K562 (cell line): ENCODE results near the gene YIF1A. TPM values are rescaled to one million over a fixed set of nuclear protein-coding genes. Genes with fewer than 3 reads are reported as not detected.

Experiments used
- ATAC-seq: fragments of 200-7000 bp; cut with Tn5 transposase; 3 replicates; pipeline ENCODE4 v1.9.1; 2020; ENCODE audit warnings: moderate library complexity
- BruUV-seq: library from RNA; stranded (reverse); fragments of 400-500 nt; replicated peaks from 2 replicates; lab custom pipeline; 2021; lab: Mats Ljungman, UMichigan
- CTCF ChIA-PET: fragments of 300-600 bp; formaldehyde crosslinking; extraction: SDS; loops from one replicate; lab custom pipeline; 2021; ENCODE audit warnings: low intra/inter-chr PET ratio; lab: Yijun Ruan, JAX
- POLR2A ChIA-PET: fragments of 300-600, 350-650 bp; sonication (Branson Sonifier 250); formaldehyde crosslinking; extraction: SDS; loops from one replicate; lab custom pipeline; 2021; ENCODE audit warnings: antibody characterized with exemption, inconsistent platforms; lab: Yijun Ruan, JAX
- DNase-seq, 4 experiments: peaks; one replicate each; pipeline versions ENCODE4 v3.0.0 to v3.0.0-alpha.2; 2011 to 2018; ENCODE audit warnings: low spot score in 3 of 4, mixed read lengths in 3 of 4; ENCODE audit errors: extremely low read depth in 1 of 4
- FAIRE-seq: peaks from 2 replicates; lab custom pipeline; 2011; peaks lifted over from hg19 to GRCh38; lab: Jason Lieb, UNC
- H2AFZ ChIP-seq: 2 replicates; pipeline ENCODE4 v1.6.0; 2011; ENCODE audit warnings: low read depth, low read length, control low read depth, inconsistent platforms
- H3K27ac ChIP-seq: fragments of 200-600 bp; 3 replicates; pipeline ENCODE4 v1.8.0; 2011; ENCODE audit warnings: low read depth, mild to moderate bottlenecking, control low read depth, inconsistent platforms, low read length, moderate library complexity, mixed read lengths; ENCODE audit errors: extremely low read depth
- H3K27me3 ChIP-seq, 2 experiments: fragments of 300-600 bp in 1 of 2; 2 replicates in 1 of 2; 3 replicates in 1 of 2; pipeline versions ENCODE4 v1.6.0 to v1.8.0; 2011; ENCODE audit warnings: inconsistent platforms in 2 of 2, low read length in 2 of 2, mild to moderate bottlenecking in 1 of 2, mixed read lengths in 1 of 2, moderate library complexity in 1 of 2; ENCODE audit not compliant: control insufficient read depth in 2 of 2, insufficient read depth in 2 of 2
- H3K36me3 ChIP-seq: fragments of 300-600 bp; 3 replicates; pipeline ENCODE4 v1.8.0; 2011; ENCODE audit warnings: mild to moderate bottlenecking, low read length, inconsistent platforms; ENCODE audit not compliant: control insufficient read depth, insufficient read depth
- H3K4me1 ChIP-seq, 2 experiments: fragments of 200-600 bp in 1 of 2; replicated peaks in 1 of 2; 2 replicates in 1 of 2; 3 replicates in 1 of 2; pipeline versions ENCODE4 v1.5.1 to v1.8.0; 2011; ENCODE audit warnings: inconsistent platforms in 2 of 2, low read length in 2 of 2, mild to moderate bottlenecking in 1 of 2, mixed read lengths in 1 of 2, moderate library complexity in 1 of 2; ENCODE audit not compliant: control insufficient read depth in 2 of 2, insufficient read depth in 2 of 2
- H3K4me2 ChIP-seq: 2 replicates; pipeline ENCODE4 v1.6.1; 2011; ENCODE audit warnings: low read length, control low read depth, inconsistent platforms, mixed read lengths; ENCODE audit not compliant: insufficient read depth
- H3K4me3 ChIP-seq: fragments of 200-600 bp; sonication (generic), shearing (Covaris generic); 2 replicates; pipeline ENCODE4 v1.5.1; 2016; ENCODE audit warnings: control low read depth, inconsistent platforms
- H3K79me2 ChIP-seq: fragments of 200-600 bp; 3 replicates; pipeline ENCODE4 v1.8.0; 2011; ENCODE audit warnings: low read length, inconsistent platforms; ENCODE audit not compliant: control insufficient read depth, insufficient read depth
- H3K9ac ChIP-seq, 2 experiments: 2 replicates each; pipeline versions ENCODE4 v1.6.0 to v1.6.1; 2011; ENCODE audit warnings: low read depth in 2 of 2, low read length in 2 of 2, control low read depth in 1 of 2, inconsistent platforms in 1 of 2, mild to moderate bottlenecking in 1 of 2, mixed read lengths in 1 of 2; ENCODE audit not compliant: insufficient read depth in 1 of 2
- H3K9me1 ChIP-seq: one replicate; pipeline ENCODE4 v1.6.0; 2011; ENCODE audit warnings: inconsistent platforms, mild to moderate bottlenecking, low read length, moderate library complexity; ENCODE audit not compliant: control insufficient read depth, insufficient read depth
- H3K9me3 ChIP-seq: replicated peaks from 2 replicates; pipeline ENCODE4 v1.5.1; 2011; ENCODE audit warnings: low read depth, low read length, inconsistent platforms; ENCODE audit not compliant: control insufficient read depth, insufficient read depth
- H4K20me1 ChIP-seq: replicated peaks from 2 replicates; pipeline ENCODE4 v1.6.1; 2011; ENCODE audit warnings: low read length, inconsistent platforms, mixed read lengths; ENCODE audit not compliant: control insufficient read depth, insufficient read depth
- CTCF ChIP-seq, 3 experiments: IDR thresholded peaks in 2 of 3; conservative IDR thresholded peaks in 1 of 3; 2 replicates each; pipeline ENCODE4 v1.5.1; 2011 to 2012; ENCODE audit warnings: low read length in 3 of 3, mild to moderate bottlenecking in 3 of 3, control low read depth in 2 of 3, improper control_type of control experiment in 1 of 3, inconsistent platforms in 1 of 3, low read depth in 1 of 3, mixed read lengths in 1 of 3, moderate library complexity in 1 of 3; ENCODE audit not compliant: insufficient read depth in 2 of 3
- CTCFL ChIP-seq: IDR thresholded peaks from 2 replicates; pipeline ENCODE4 v1.6.1; 2011; ENCODE audit warnings: borderline replicate concordance, low read depth, mild to moderate bottlenecking, moderate library complexity, low read length; ENCODE audit not compliant: insufficient read depth, poor library complexity, severe bottlenecking
- DEAF1 ChIP-seq: fragments of 450-650 bp; formaldehyde crosslinking; IDR thresholded peaks from 2 replicates; pipeline ENCODE4 v1.4.0; 2020; ENCODE audit warnings: mild to moderate bottlenecking, moderate library complexity
- NCOR1 ChIP-seq: fragments of 450-650 bp; IDR thresholded peaks from 2 replicates; pipeline ENCODE4 v1.6.1; 2016; ENCODE audit warnings: mild to moderate bottlenecking, moderate library complexity
- NFYB ChIP-seq: IDR thresholded peaks from 2 replicates; pipeline ENCODE4 v1.6.1; 2011; ENCODE audit warnings: mild to moderate bottlenecking, moderate library complexity; ENCODE audit not compliant: insufficient read length; ENCODE audit errors: extremely low read depth
- RCOR1 ChIP-seq, 2 experiments: IDR thresholded peaks; 2 replicates each; pipeline ENCODE4 v1.6.1; 2012; ENCODE audit warnings: low read depth in 2 of 2, low read length in 2 of 2, borderline replicate concordance in 1 of 2, improper control_type of control experiment in 1 of 2
- SMARCB1 ChIP-seq: IDR thresholded peaks from 2 replicates; pipeline ENCODE4 v1.6.1; 2011; ENCODE audit warnings: improper control_type of control experiment, low read depth; ENCODE audit not compliant: insufficient read length
- SNAPC5 ChIP-seq: fragments of 250-450 bp; sonication (Bioruptor Pico); IDR thresholded peaks from 2 replicates; pipeline ENCODE4 v1.8.0; 2021; ENCODE audit warnings: moderate library complexity, mild to moderate bottlenecking, inconsistent platforms
- TFAP4 ChIP-seq: sonication (generic); formaldehyde crosslinking; IDR thresholded peaks from 2 replicates; pipeline ENCODE4 v1.8.0; 2022; ENCODE audit warnings: missing genetic modification reagents, mild to moderate bottlenecking, moderate library complexity, borderline replicate concordance
- TRIM25 ChIP-seq: fragments of 450-650 bp; IDR thresholded peaks from 2 replicates; pipeline ENCODE4 v1.7.0; 2016; ENCODE audit warnings: borderline replicate concordance
- ZC3H11A ChIP-seq: IDR thresholded peaks from 2 replicates; pipeline ENCODE4 v1.6.1; 2012; ENCODE audit warnings: low read depth, low read length, improper control_type of control experiment
- ZNF146 ChIP-seq: IDR thresholded peaks from one replicate; pipeline ENCODE4 v1.6.1; 2018; ENCODE audit warnings: missing compliant biosample characterization; ENCODE audit not compliant: unreplicated experiment
- WGBS: fragments of 100-300 bp; shearing (Covaris generic); methylation state at CpG from one replicate; pipeline ENCODE4 v1.1.6; 2016; ENCODE audit warnings: low coverage, mixed read lengths; ENCODE audit not compliant: insufficient coverage; ENCODE audit errors: missing lambda C conversion rate; 5-methylcytosine and 5-hydroxymethylcytosine counted together
- in situ Hi-C: fragments of 300-500 bp; cut with MboI; formaldehyde crosslinking; loops from 4 replicates; pipeline ENCODE4 v1.15.0; 2018; ENCODE audit warnings: inconsistent platforms, mixed read lengths
- intact Hi-C: fragments of 100-400 bp; cut with micrococcal nuclease; formaldehyde crosslinking; loops from 2 replicates; pipeline ENCODE4 v1.14.2; 2022
- polyA plus RNA-seq, 8 experiments: library from polyadenylated mRNA; depleted of rRNA in 4 of 8; stranded (reverse) in 5 of 8; unstranded in 3 of 8; fragments of >200 nt; fragmentation: Nextera tagmentation in 2 of 8; fragmentation: Illumina TruSeq in 1 of 8; extraction: Ambion mirVana in 2 of 8; extraction: Trizol in 1 of 8; gene quantifications; 2 replicates each; pipeline versions ENCODE4 v1.2.1 to v1.2.3, GENCODE V29; 2011 to 2014; ENCODE audit warnings: inconsistent platforms in 1 of 8, missing spikeins in 1 of 8
- total RNA-seq, 7 experiments: library from RNA; depleted of rRNA in 6 of 7; stranded (reverse); fragments of >200 nt in 6 of 7; fragmentation: Illumina TruSeq in 2 of 7; extraction: Trizol in 2 of 7; gene quantifications; 2 replicates each; pipeline versions ENCODE4 v1.2.1 to v1.2.3, GENCODE V29; 2011 to 2021; ENCODE audit warnings: low replicate concordance in 1 of 7

The YIF1A gene
- total and polyA plus RNA-seq, 9 of the 15 experiments (the other 6 are each of a cell fraction or from before 2014, with no cell fraction given), result 8.6 to 121 (median 77.2) TPM

- DNase-seq, result peak; percentile 48 to 68 (median 52)
- Histone ChIP-seq H3K9me1 (no peaks in the 10 kb centered on the region), H3K79me2 (peaks cover 15% of the 10 kb centered on the region), H3K27me3 (no peaks in the 10 kb centered on the region), H4K20me1 (peaks cover 10% of the 10 kb centered on the region; the same call in 1 of the 2 replicates), H3K36me3 (peaks cover 66% of the 10 kb centered on the region; the same call in 2 of the 3 replicates), H3K9ac (no peak overlapping the region), H3K9me3 (no peaks in the 10 kb centered on the region), H3K4me3 (no peak overlapping the region), H3K4me2 (no peak overlapping the region), H2AFZ (no peak overlapping the region), H3K4me1 (peaks cover 5 to 42% of the 10 kb centered on the region in 2 experiments; a peak in 4 of 5 replicates), H3K27ac (no peak overlapping the region)
- intact Hi-C loops (no loop called here), in situ Hi-C loops (no loop called here)
- POLR2A ChIA-PET, result interaction anchor here (0.6 kb wide), 1 partner anchor 10 kb away, joined by 3 read pairs; no protein-coding TSS in a partner anchor
- no peak for ATAC-seq
- 46% methylated on average over 12 of the region's 12 CpGs for WGBS
- CTCF ChIA-PET, result no interaction called here
- FAIRE-seq, result no peak
- no TSS peak for BruUV-seq
- TF ChIP-seq ZNF146 (CRISPR knock-in tag), result no peak
- TF ChIP-seq SNAPC5 (CRISPR knock-in tag), result no peak
- TF ChIP-seq CTCF (IDR thresholded peaks at IDR 0.05 in 2 of 3, conservative IDR thresholded peaks at IDR 0.05 in 1 of 3; ENCODE audit: insufficient read depth in 2 of 3, low read depth in 1 of 3, low read length in 3 of 3), result peak; percentile 67 to 73 (median 68)
- no peak for TF ChIP-seq SMARCB1
- TF ChIP-seq DEAF1 (CRISPR knock-in tag), result no peak
- 0 out of 4 replicates have a peak, but pooled peaks of 1 of the 2 experiments have one; percentile 15 for TF ChIP-seq RCOR1 (IDR thresholded peaks at IDR 0.05; ENCODE audit: borderline replicate concordance in 1 of 2, low read depth in 2 of 2, low read length in 2 of 2)
- no peak for TF ChIP-seq ZC3H11A
- no peak for TF ChIP-seq NCOR1
- peak; percentile 77 for TF ChIP-seq CTCFL
- TF ChIP-seq TRIM25, result 0 out of 2 replicates have a peak, but pooled peaks have one; percentile 44
- TF ChIP-seq TFAP4 (CRISPR knock-in tag), result peak; percentile 48; the same call in 1 of the 2 replicates
- no peak for TF ChIP-seq NFYB
These were observed 24.0 kb downstream of the YIF1A start for GRCh38 chr11:66264914-66265313.
